22Rv1 (cell line): ENCODE measurements around the gene VDR.

Source experiments
- ZFX ChIP-seq: fragments of 450-650 bp; IDR thresholded peaks from 2 replicates; pipeline ENCODE4 v1.6.1; 2017; ENCODE audit warnings: antibody characterized with exemption, borderline replicate concordance
- TF ChIP-seq, protein P1 (sequence below): fragments of 450-650 bp; IDR thresholded peaks from 2 replicates; pipeline ENCODE4 v1.5.1; 2017; ENCODE audit warnings: mild to moderate bottlenecking

DNA sequence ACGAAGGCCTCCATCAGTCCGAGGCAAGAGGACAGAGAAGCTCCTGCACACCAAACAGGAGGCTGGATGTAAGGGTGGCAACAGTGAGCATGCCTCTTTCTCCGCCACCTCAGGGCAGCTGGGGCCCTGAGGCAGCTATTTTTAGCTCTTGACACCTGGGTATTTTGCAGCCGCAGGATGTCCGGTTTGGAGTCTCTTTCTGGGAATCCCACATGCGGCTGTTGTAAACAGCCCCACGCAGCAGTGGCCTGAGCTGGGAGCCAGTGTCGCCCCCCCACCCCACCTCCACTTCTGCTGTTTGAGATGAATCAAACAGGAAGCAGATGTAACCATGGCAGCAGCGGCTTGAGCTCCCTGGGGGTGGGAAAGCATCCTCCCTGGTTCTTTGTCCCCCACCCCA, 96.7 kb downstream of the VDR start:
- TF ChIP-seq, protein P1, sequence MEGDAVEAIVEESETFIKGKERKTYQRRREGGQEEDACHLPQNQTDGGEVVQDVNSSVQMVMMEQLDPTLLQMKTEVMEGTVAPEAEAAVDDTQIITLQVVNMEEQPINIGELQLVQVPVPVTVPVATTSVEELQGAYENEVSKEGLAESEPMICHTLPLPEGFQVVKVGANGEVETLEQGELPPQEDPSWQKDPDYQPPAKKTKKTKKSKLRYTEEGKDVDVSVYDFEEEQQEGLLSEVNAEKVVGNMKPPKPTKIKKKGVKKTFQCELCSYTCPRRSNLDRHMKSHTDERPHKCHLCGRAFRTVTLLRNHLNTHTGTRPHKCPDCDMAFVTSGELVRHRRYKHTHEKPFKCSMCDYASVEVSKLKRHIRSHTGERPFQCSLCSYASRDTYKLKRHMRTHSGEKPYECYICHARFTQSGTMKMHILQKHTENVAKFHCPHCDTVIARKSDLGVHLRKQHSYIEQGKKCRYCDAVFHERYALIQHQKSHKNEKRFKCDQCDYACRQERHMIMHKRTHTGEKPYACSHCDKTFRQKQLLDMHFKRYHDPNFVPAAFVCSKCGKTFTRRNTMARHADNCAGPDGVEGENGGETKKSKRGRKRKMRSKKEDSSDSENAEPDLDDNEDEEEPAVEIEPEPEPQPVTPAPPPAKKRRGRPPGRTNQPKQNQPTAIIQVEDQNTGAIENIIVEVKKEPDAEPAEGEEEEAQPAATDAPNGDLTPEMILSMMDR = no peak
- no peak for TF ChIP-seq ZFX
